SK-N-SH treated with all-trans-retinoic acid at 6 μM for 48 hours (cell line): ENCODE results near the gene SPATA18.

Experiments
- ATAC-seq: fragments of 200-7000 bp; cut with Tn5 transposase; 3 replicates; pipeline ENCODE4 v1.9.1; 2020; ENCODE audit warnings: mild to moderate bottlenecking, moderate library complexity
- ARNTL ChIP-seq: fragments of 450-650 bp; formaldehyde crosslinking; IDR thresholded peaks from 2 replicates; pipeline ENCODE4 v1.5.0; 2020; ENCODE audit warnings: low read depth, mild to moderate bottlenecking, moderate library complexity, borderline replicate concordance
- BACH2 ChIP-seq: fragments of 250-450 bp; sonication (Bioruptor Pico); IDR thresholded peaks from 2 replicates; pipeline ENCODE4 v1.9.0; 2021; ENCODE audit warnings: mild to moderate bottlenecking, borderline replicate concordance
- CSDC2 ChIP-seq: fragments of 250-450 bp; sonication (Bioruptor Pico); IDR thresholded peaks from 2 replicates; pipeline ENCODE4 v1.5.0; 2020; ENCODE audit warnings: mild to moderate bottlenecking, moderate library complexity
- CSRNP3 ChIP-seq: fragments of 250-450 bp; sonication (Bioruptor Pico); IDR thresholded peaks from 2 replicates; pipeline ENCODE4 v1.5.1; 2021; ENCODE audit warnings: mild to moderate bottlenecking, moderate library complexity
- ESRRG ChIP-seq: fragments of 250-450 bp; sonication (Bioruptor Pico); IDR thresholded peaks from 2 replicates; pipeline ENCODE4 v1.6.1; 2021; ENCODE audit warnings: mild to moderate bottlenecking
- GLIS3 ChIP-seq: fragments of 250-450 bp; sonication (Bioruptor Pico); IDR thresholded peaks from 2 replicates; pipeline ENCODE4 v1.5.0; 2020; ENCODE audit warnings: mild to moderate bottlenecking, moderate library complexity
- ISL1 ChIP-seq: fragments of 250-450 bp; sonication (Bioruptor Pico); IDR thresholded peaks from 2 replicates; pipeline ENCODE4 v2.1.2; 2022; ENCODE audit warnings: mild to moderate bottlenecking, moderate library complexity
- OSR1 ChIP-seq: fragments of 250-450 bp; sonication (Bioruptor Pico); IDR thresholded peaks from 2 replicates; pipeline ENCODE4 v1.8.0; 2022; ENCODE audit warnings: moderate library complexity, mild to moderate bottlenecking, inconsistent platforms
- PATZ1 ChIP-seq: fragments of 250-450 bp; sonication (Bioruptor Pico); IDR thresholded peaks from 2 replicates; pipeline ENCODE4 v1.8.0; 2020; ENCODE audit warnings: mild to moderate bottlenecking, moderate library complexity, borderline replicate concordance
- PPARA ChIP-seq: fragments of 250-450 bp; sonication (Bioruptor Pico); IDR thresholded peaks from 2 replicates; pipeline ENCODE4 v1.5.0; 2020; ENCODE audit warnings: mild to moderate bottlenecking, borderline replicate concordance
- RARB ChIP-seq: fragments of 250-450 bp; sonication (Bioruptor Pico); IDR thresholded peaks from 2 replicates; pipeline ENCODE4 v1.8.0; 2021; ENCODE audit warnings: mild to moderate bottlenecking, moderate library complexity
- SNAI2 ChIP-seq: fragments of 250-450 bp; sonication (Bioruptor Pico); IDR thresholded peaks from 2 replicates; pipeline ENCODE4 v1.5.0; 2020; ENCODE audit warnings: mild to moderate bottlenecking, moderate library complexity
- TCF4 ChIP-seq: fragments of 250-450 bp; sonication (Bioruptor Pico); IDR thresholded peaks from 2 replicates; pipeline ENCODE4 v1.8.0; 2021; ENCODE audit warnings: mild to moderate bottlenecking, moderate library complexity, borderline replicate concordance
- ZC3H10 ChIP-seq: fragments of 250-450 bp; sonication (Bioruptor Pico); IDR thresholded peaks from 2 replicates; pipeline ENCODE4 v1.5.1; 2021; ENCODE audit warnings: mild to moderate bottlenecking, moderate library complexity
- ZFP3 ChIP-seq: fragments of 250-450 bp; sonication (Bioruptor Pico); IDR thresholded peaks from 2 replicates; pipeline ENCODE4 v1.5.0; 2020; ENCODE audit warnings: mild to moderate bottlenecking, moderate library complexity
- ZFP30 ChIP-seq: fragments of 450-650 bp; formaldehyde crosslinking; IDR thresholded peaks from 2 replicates; pipeline ENCODE4 v1.5.0; 2022; ENCODE audit warnings: mild to moderate bottlenecking, moderate library complexity
- ZNF565 ChIP-seq: fragments of 450-650 bp; formaldehyde crosslinking; conservative IDR thresholded peaks from 2 replicates; pipeline ENCODE4 v1.5.0; 2020; ENCODE audit warnings: low read depth, mild to moderate bottlenecking, moderate library complexity
- ZNF8 ChIP-seq: fragments of 450-650 bp; formaldehyde crosslinking; IDR thresholded peaks from 2 replicates; pipeline ENCODE4 v1.5.0; 2020; ENCODE audit warnings: mild to moderate bottlenecking, moderate library complexity
- TF ChIP-seq, protein P1 (sequence below): fragments of 250-450 bp; sonication (Bioruptor Pico); IDR thresholded peaks from 2 replicates; pipeline ENCODE4 v1.5.0; 2020; ENCODE audit warnings: mild to moderate bottlenecking, moderate library complexity
- TF ChIP-seq, protein P2 (sequence below): fragments of 250-450 bp; sonication (Bioruptor Pico); IDR thresholded peaks from 2 replicates; pipeline ENCODE4 v1.8.0; 2021; ENCODE audit warnings: low read depth, mild to moderate bottlenecking, moderate library complexity, borderline replicate concordance

The SPATA18 gene

GRCh38 chr4:52107745-52108144 lies 56.6 kb downstream of the SPATA18 start:
- 0 out of 3 replicates have a peak, but pooled peaks have one; percentile 42 for ATAC-seq
- TF ChIP-seq PATZ1 (CRISPR knock-in tag) (no peak), SNAI2 (CRISPR knock-in tag) (no peak), OSR1 (CRISPR knock-in tag) (no peak), ZC3H10 (CRISPR knock-in tag) (no peak), ZNF8 (CRISPR knock-in tag) (no peak), ISL1 (no peak), ARNTL (no peak), ESRRG (CRISPR knock-in tag) (no peak), ZNF565 (no peak), PPARA (CRISPR knock-in tag) (no peak), ZFP30 (no peak), CSDC2 (CRISPR knock-in tag) (no peak), CSRNP3 (no peak)
- TF ChIP-seq, protein P1, sequence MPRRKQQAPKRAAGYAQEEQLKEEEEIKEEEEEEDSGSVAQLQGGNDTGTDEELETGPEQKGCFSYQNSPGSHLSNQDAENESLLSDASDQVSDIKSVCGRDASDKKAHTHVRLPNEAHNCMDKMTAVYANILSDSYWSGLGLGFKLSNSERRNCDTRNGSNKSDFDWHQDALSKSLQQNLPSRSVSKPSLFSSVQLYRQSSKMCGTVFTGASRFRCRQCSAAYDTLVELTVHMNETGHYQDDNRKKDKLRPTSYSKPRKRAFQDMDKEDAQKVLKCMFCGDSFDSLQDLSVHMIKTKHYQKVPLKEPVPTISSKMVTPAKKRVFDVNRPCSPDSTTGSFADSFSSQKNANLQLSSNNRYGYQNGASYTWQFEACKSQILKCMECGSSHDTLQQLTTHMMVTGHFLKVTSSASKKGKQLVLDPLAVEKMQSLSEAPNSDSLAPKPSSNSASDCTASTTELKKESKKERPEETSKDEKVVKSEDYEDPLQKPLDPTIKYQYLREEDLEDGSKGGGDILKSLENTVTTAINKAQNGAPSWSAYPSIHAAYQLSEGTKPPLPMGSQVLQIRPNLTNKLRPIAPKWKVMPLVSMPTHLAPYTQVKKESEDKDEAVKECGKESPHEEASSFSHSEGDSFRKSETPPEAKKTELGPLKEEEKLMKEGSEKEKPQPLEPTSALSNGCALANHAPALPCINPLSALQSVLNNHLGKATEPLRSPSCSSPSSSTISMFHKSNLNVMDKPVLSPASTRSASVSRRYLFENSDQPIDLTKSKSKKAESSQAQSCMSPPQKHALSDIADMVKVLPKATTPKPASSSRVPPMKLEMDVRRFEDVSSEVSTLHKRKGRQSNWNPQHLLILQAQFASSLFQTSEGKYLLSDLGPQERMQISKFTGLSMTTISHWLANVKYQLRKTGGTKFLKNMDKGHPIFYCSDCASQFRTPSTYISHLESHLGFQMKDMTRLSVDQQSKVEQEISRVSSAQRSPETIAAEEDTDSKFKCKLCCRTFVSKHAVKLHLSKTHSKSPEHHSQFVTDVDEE (CRISPR knock-in tag) = no peak

DNA sequence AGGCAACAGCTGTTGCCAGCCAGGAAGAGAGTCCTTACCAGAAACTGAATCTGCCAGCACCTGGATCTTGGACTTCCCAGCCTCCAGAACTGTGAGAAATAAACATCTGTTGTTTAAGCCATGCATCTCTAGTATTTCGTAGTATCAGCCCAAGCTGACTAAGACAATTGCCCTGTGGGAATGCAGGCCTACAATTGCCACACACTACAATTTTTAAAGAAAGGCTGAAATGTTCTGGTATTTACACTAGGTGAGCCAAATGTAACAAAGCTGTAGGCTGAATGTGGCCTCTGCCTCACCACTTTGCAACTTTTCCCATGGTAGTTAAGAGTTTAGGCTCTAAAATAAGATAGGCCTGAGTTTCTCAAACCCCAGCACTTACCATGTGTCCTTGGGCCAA lies 59.1 kb downstream of the SPATA18 start:
- ATAC-seq = no peak
- no peak for TF ChIP-seq ISL1
- TF ChIP-seq ZFP3 (CRISPR knock-in tag) = no peak
- no peak for TF ChIP-seq ZC3H10 (CRISPR knock-in tag)
- TF ChIP-seq ARNTL = no peak
- no peak for TF ChIP-seq CSRNP3
- no peak for TF ChIP-seq SNAI2 (CRISPR knock-in tag)
- TF ChIP-seq ZNF565 = no peak
- TF ChIP-seq ZNF8 (CRISPR knock-in tag) = no peak
- no peak for TF ChIP-seq OSR1 (CRISPR knock-in tag)
- TF ChIP-seq ZFP30 = no peak
- TF ChIP-seq TCF4 (CRISPR knock-in tag) = no peak
- TF ChIP-seq, all 23 proteins: peak for 0

GRCh38 chr4:52111995-52112394 lies 60.9 kb downstream of the SPATA18 start:
- no peak for ATAC-seq
- TF ChIP-seq TCF4 (CRISPR knock-in tag) (no peak), ZNF565 (no peak), CSDC2 (CRISPR knock-in tag) (no peak), CSRNP3 (no peak), PATZ1 (CRISPR knock-in tag) (no peak), ZC3H10 (CRISPR knock-in tag) (no peak), BACH2 (CRISPR knock-in tag) (no peak), ESRRG (CRISPR knock-in tag) (no peak), ZFP3 (CRISPR knock-in tag) (no peak), RARB (CRISPR knock-in tag) (no peak), OSR1 (CRISPR knock-in tag) (no peak), SNAI2 (CRISPR knock-in tag) (no peak), PPARA (CRISPR knock-in tag) (no peak), ISL1 (no peak), ARNTL (no peak), GLIS3 (CRISPR knock-in tag) (no peak)
- TF ChIP-seq, protein P1 (CRISPR knock-in tag) = no peak
- TF ChIP-seq, protein P2, sequence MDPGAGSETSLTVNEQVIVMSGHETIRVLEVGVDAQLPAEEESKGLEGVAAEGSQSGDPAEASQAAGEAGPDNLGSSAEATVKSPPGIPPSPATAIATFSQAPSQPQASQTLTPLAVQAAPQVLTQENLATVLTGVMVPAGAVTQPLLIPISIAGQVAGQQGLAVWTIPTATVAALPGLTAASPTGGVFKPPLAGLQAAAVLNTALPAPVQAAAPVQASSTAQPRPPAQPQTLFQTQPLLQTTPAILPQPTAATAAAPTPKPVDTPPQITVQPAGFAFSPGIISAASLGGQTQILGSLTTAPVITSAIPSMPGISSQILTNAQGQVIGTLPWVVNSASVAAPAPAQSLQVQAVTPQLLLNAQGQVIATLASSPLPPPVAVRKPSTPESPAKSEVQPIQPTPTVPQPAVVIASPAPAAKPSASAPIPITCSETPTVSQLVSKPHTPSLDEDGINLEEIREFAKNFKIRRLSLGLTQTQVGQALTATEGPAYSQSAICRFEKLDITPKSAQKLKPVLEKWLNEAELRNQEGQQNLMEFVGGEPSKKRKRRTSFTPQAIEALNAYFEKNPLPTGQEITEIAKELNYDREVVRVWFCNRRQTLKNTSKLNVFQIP (CRISPR knock-in tag) = no peak
